Trophoblast cell (in vitro differentiated cells and primary cell): ENCODE measurements around the gene CSNK2A2.

Experiments
- DNase-seq, 2 donors: peaks; one replicate each; pipeline ENCODE4 v3.0.0-alpha.2; 2016
- H2AFZ ChIP-seq: 2 replicates; pipeline ENCODE4 v1.6.1; 2013; ENCODE audit warnings: low read length, moderate library complexity, mild to moderate bottlenecking; ENCODE audit not compliant: insufficient read depth, poor library complexity
- H2AK5ac ChIP-seq: 2 replicates; pipeline ENCODE4 v1.6.1; 2013; ENCODE audit warnings: mild to moderate bottlenecking, low read length
- H2BK120ac ChIP-seq: 2 replicates; pipeline ENCODE4 v1.6.1; 2013; ENCODE audit warnings: low read length, mild to moderate bottlenecking, moderate library complexity; ENCODE audit not compliant: insufficient read depth, poor library complexity
- H2BK12ac ChIP-seq: 2 replicates; pipeline ENCODE4 v1.6.1; 2013; ENCODE audit warnings: mild to moderate bottlenecking, low read length, moderate library complexity
- H2BK5ac ChIP-seq: 2 replicates; pipeline ENCODE4 v1.6.1; 2013; ENCODE audit warnings: low read length, low read depth, moderate library complexity, mild to moderate bottlenecking; ENCODE audit not compliant: poor library complexity
- H3K14ac ChIP-seq: 2 replicates; pipeline ENCODE4 v1.6.1; 2013; ENCODE audit warnings: mild to moderate bottlenecking, low read length
- H3K18ac ChIP-seq: 2 replicates; pipeline ENCODE4 v1.6.1; 2013; ENCODE audit warnings: mild to moderate bottlenecking, low read length
- H3K23ac ChIP-seq: 2 replicates; pipeline ENCODE4 v1.6.1; 2013; ENCODE audit warnings: low read length
- H3K27ac ChIP-seq: 2 replicates; pipeline ENCODE4 v1.5.1; 2013; ENCODE audit warnings: low read depth, mild to moderate bottlenecking, inconsistent platforms, low read length, moderate library complexity
- H3K27me3 ChIP-seq: 2 replicates; pipeline ENCODE4 v1.6.1; 2013; ENCODE audit warnings: inconsistent platforms, mild to moderate bottlenecking, low read length, moderate library complexity; ENCODE audit not compliant: insufficient read depth
- H3K36me3 ChIP-seq, 2 experiments: 1 replicate in 1 of 2; 2 replicates in 1 of 2; pipeline ENCODE4 v1.6.1; 2013; ENCODE audit warnings: low read length in 2 of 2, mild to moderate bottlenecking in 2 of 2, moderate library complexity in 1 of 2; ENCODE audit not compliant: insufficient read depth in 2 of 2, control insufficient read depth in 1 of 2
- H3K4ac ChIP-seq: 2 replicates; pipeline ENCODE4 v1.6.1; 2013; ENCODE audit warnings: low read depth, mild to moderate bottlenecking, low read length, moderate library complexity
- H3K4me1 ChIP-seq, 2 experiments: 1 replicate in 1 of 2; 2 replicates in 1 of 2; pipeline ENCODE4 v1.6.1; 2013; ENCODE audit warnings: low read length in 2 of 2, mild to moderate bottlenecking in 2 of 2, moderate library complexity in 1 of 2; ENCODE audit not compliant: insufficient read depth in 2 of 2, control insufficient read depth in 1 of 2
- H3K4me2 ChIP-seq: 2 replicates; pipeline ENCODE4 v1.6.1; 2013; ENCODE audit warnings: inconsistent platforms, mild to moderate bottlenecking, low read length, moderate library complexity
- H3K4me3 ChIP-seq: 2 replicates; pipeline ENCODE4 v1.5.1; 2013; ENCODE audit warnings: mild to moderate bottlenecking, low read depth, low read length, inconsistent platforms
- H3K79me1 ChIP-seq: one replicate; pipeline ENCODE4 v1.6.1; 2013; ENCODE audit warnings: low read length
- H3K79me2 ChIP-seq: 2 replicates; pipeline ENCODE4 v1.6.1; 2013; ENCODE audit warnings: low read length, mild to moderate bottlenecking; ENCODE audit not compliant: control insufficient read depth, insufficient read depth, poor library complexity
- H3K9ac ChIP-seq: 2 replicates; pipeline ENCODE4 v1.6.1; 2013; ENCODE audit warnings: mild to moderate bottlenecking, low read length
- H3K9me3 ChIP-seq: 2 replicates; pipeline ENCODE4 v1.6.1; 2013; ENCODE audit warnings: low read depth, mild to moderate bottlenecking, control low read depth, inconsistent platforms, low read length; ENCODE audit not compliant: insufficient read depth
- H4K12ac ChIP-seq: 2 replicates; pipeline ENCODE4 v1.6.1; 2013; ENCODE audit warnings: low read depth, mild to moderate bottlenecking, low read length, moderate library complexity
- H4K8ac ChIP-seq: 2 replicates; pipeline ENCODE4 v1.6.1; 2013; ENCODE audit warnings: low read depth, mild to moderate bottlenecking, low read length, moderate library complexity
- H4K91ac ChIP-seq: one replicate; pipeline ENCODE4 v1.6.1; 2013; ENCODE audit warnings: low read depth, mild to moderate bottlenecking, low read length, moderate library complexity
- WGBS: extraction: QIAGEN DNeasy Blood & Tissue Kit; methylation state at CpG from one replicate; pipeline ENCODE4 v1.1.7; 2013; ENCODE audit warnings: missing lambda C conversion rate; ENCODE audit not compliant: insufficient read length, insufficient coverage; ENCODE audit errors: extremely low coverage; 5-methylcytosine and 5-hydroxymethylcytosine counted together

The CSNK2A2 gene

GRCh38 chr16:58121132-58121531, 76.8 kb downstream of the CSNK2A2 start:
- H2AK5ac ChIP-seq = no peak overlapping the region
- no CpG with 5 or more reads among the region's 6 CpGs for WGBS

GRCh38 chr16:58120234-58120633, 77.7 kb downstream of the CSNK2A2 start:
- DNase-seq = no peak
- peaks cover 0 to 4% of the 10 kb centered on the region in 2 experiments for H3K4me1 ChIP-seq

More at GRCh38 chr16:58121132-58121531, 76.8 kb downstream of the CSNK2A2 start:
- no peak overlapping the region for H3K18ac ChIP-seq
- no peak overlapping the region for H3K4me3 ChIP-seq
- no peak overlapping the region for H2BK5ac ChIP-seq
- H3K79me1 ChIP-seq = peaks cover 1% of the 10 kb centered on the region
- no peak overlapping the region for H2AFZ ChIP-seq
- H3K4ac ChIP-seq = no peak overlapping the region
- no peaks in the 10 kb centered on the region for H3K9me3 ChIP-seq
- no peak overlapping the region for H2BK120ac ChIP-seq
- H3K9ac ChIP-seq = no peak overlapping the region
- H3K23ac ChIP-seq = no peak overlapping the region
- H3K4me2 ChIP-seq = no peak overlapping the region
- peaks cover 0 to 4% of the 10 kb centered on the region in 2 experiments for H3K4me1 ChIP-seq
- no peak for DNase-seq
- H4K8ac ChIP-seq = no peak overlapping the region
- no peak overlapping the region for H4K91ac ChIP-seq
- H3K36me3 ChIP-seq = peaks cover 2 to 5% of the 10 kb centered on the region in 2 experiments
- H2BK12ac ChIP-seq = no peak overlapping the region
- H4K12ac ChIP-seq = no peak overlapping the region
- H3K27ac ChIP-seq = no peak overlapping the region
- no peaks in the 10 kb centered on the region for H3K27me3 ChIP-seq
- H3K14ac ChIP-seq = no peak overlapping the region
- H3K79me2 ChIP-seq = peaks cover 5% of the 10 kb centered on the region

GRCh38 chr16:58119509-58119845, 78.4 kb downstream of the CSNK2A2 start:
- Histone ChIP-seq H3K36me3 (peaks cover 13 to 18% of the 10 kb centered on the region in 2 experiments), H2BK5ac (no peak overlapping the region), H3K4ac (peak overlapping the region; percentile 40), H3K79me1 (peaks cover 1% of the 10 kb centered on the region), H3K14ac (no peak overlapping the region), H3K23ac (no peak overlapping the region), H2AFZ (no peak overlapping the region), H3K9me3 (no peaks in the 10 kb centered on the region), H3K4me3 (no peak overlapping the region), H2AK5ac (no peak overlapping the region), H3K4me1 (peaks cover 0 to 4% of the 10 kb centered on the region in 2 experiments), H4K8ac (no peak overlapping the region), H3K79me2 (peaks cover 5% of the 10 kb centered on the region), H2BK120ac (no peak overlapping the region), H2BK12ac (no peak overlapping the region), H3K27ac (no peak overlapping the region), H3K18ac (no peak overlapping the region), H3K27me3 (no peaks in the 10 kb centered on the region), H4K91ac (no peak overlapping the region), H3K9ac (no peak overlapping the region), H3K4me2 (no peak overlapping the region), H4K12ac (no peak overlapping the region)
- no peak for DNase-seq
- no CpG with 5 or more reads among the region's 8 CpGs for WGBS

More at GRCh38 chr16:58120234-58120633, 77.7 kb downstream of the CSNK2A2 start:
- H2BK5ac ChIP-seq = no peak overlapping the region
- no peak overlapping the region for H2AK5ac ChIP-seq
- H3K9me3 ChIP-seq = no peaks in the 10 kb centered on the region
- H4K91ac ChIP-seq = no peak overlapping the region
- peaks cover 5% of the 10 kb centered on the region for H3K79me2 ChIP-seq
- H3K4me2 ChIP-seq = no peak overlapping the region
- H2AFZ ChIP-seq = no peak overlapping the region
- H4K12ac ChIP-seq = no peak overlapping the region
- H3K4me3 ChIP-seq = no peak overlapping the region
- no peak overlapping the region for H3K23ac ChIP-seq
- no peaks in the 10 kb centered on the region for H3K27me3 ChIP-seq
- H3K9ac ChIP-seq = no peak overlapping the region
- H3K79me1 ChIP-seq = peaks cover 1% of the 10 kb centered on the region
- no peak overlapping the region for H2BK12ac ChIP-seq
- peaks cover 5 to 10% of the 10 kb centered on the region in 2 experiments for H3K36me3 ChIP-seq
- no peak overlapping the region for H4K8ac ChIP-seq
- H2BK120ac ChIP-seq = no peak overlapping the region
- H3K27ac ChIP-seq = no peak overlapping the region
- 100% methylated on average over 1 of the region's 3 CpGs for WGBS
- no peak overlapping the region for H3K18ac ChIP-seq
- H3K14ac ChIP-seq = no peak overlapping the region
- H3K4ac ChIP-seq = peak overlapping the region; percentile 14

- Histone ChIP-seq H3K27ac (no peak overlapping the region), H3K79me1 (peaks cover 1% of the 10 kb centered on the region), H2AFZ (no peak overlapping the region), H3K4me1 (peaks cover 0 to 4% of the 10 kb centered on the region in 2 experiments), H3K9ac (no peak overlapping the region), H3K4me3 (no peak overlapping the region), H3K23ac (no peak overlapping the region), H4K91ac (no peak overlapping the region), H3K4me2 (no peak overlapping the region), H2BK5ac (no peak overlapping the region), H3K79me2 (peaks cover 4% of the 10 kb centered on the region), H3K36me3 (peaks cover 15 to 21% of the 10 kb centered on the region in 2 experiments), H3K14ac (no peak overlapping the region), H3K4ac (peak overlapping the region; percentile 40), H2BK120ac (no peak overlapping the region), H2AK5ac (no peak overlapping the region), H3K18ac (no peak overlapping the region), H3K9me3 (no peaks in the 10 kb centered on the region), H3K27me3 (no peaks in the 10 kb centered on the region), H4K12ac (no peak overlapping the region), H2BK12ac (no peak overlapping the region), H4K8ac (no peak overlapping the region)
- DNase-seq = no peak
- WGBS = no CpG with 5 or more reads among the region's 5 CpGs
Measured at GRCh38 chr16:58118801-58119508, 79.0 kb downstream of the CSNK2A2 start.
